ENCODE data around the gene HSFX2.

Gene HSFX2

DNA sequence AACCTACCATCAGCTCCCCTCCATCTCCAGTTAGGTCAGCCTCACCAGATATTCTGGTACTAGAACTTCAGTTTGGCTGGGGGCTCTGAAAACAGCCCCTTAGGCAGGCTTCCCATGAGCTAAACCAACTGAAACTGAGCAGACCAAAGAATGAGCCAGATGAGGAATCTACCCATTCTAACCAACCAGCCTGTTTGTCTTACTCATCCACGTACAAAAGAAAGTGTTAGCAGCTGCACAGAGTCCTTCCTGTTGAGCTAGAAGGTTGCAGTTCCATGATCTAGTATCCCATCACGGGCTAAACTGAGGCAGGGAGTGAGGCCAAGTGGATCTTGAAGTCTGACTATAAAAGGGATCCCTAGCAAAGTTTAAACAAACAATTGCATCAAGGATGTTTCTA, 25.3 kb downstream of the HSFX2 start:
- Histone ChIP-seq H2AFZ (ENCODE audit: low read length) (no peak overlapping the region), H3K79me2 (ENCODE audit: insufficient read depth, low read length) (no peaks in the 10 kb centered on the region), H3K36me3 (ENCODE audit: insufficient read depth, low read length) (no peaks in the 10 kb centered on the region), H3K9ac (ENCODE audit: low read depth, low read length, poor library complexity, severe bottlenecking) (no peak overlapping the region), H3K4me1 (ENCODE audit: insufficient read depth, low read length, poor library complexity, severe bottlenecking) (no peaks in the 10 kb centered on the region), H4K20me1 (ENCODE audit: insufficient read depth, low read length, poor library complexity, severe bottlenecking) (no peaks in the 10 kb centered on the region), H3F3A (ENCODE audit: low read depth) (no peaks in the 10 kb centered on the region), H3K9me3 (ENCODE audit: insufficient read depth, low read depth, low read length) (no peaks in the 10 kb centered on the region), H3K4me2 (ENCODE audit: low read depth, low read length, poor library complexity, severe bottlenecking) (no peak overlapping the region), H3K4me3 (ENCODE audit: low read length, poor library complexity, severe bottlenecking) (no peak overlapping the region), H3K9me2 (replicated peaks; ENCODE audit: low read depth, low read length) (no peaks in the 10 kb centered on the region), H3K27me3 (ENCODE audit: insufficient read depth, low read length, poor library complexity, severe bottlenecking) (no peaks in the 10 kb centered on the region)
- TF ChIP-seq EZH2phosphoT487 (IDR thresholded peaks at IDR 0.05; ENCODE audit: borderline replicate concordance) = no peak
- TF ChIP-seq, protein P1, sequence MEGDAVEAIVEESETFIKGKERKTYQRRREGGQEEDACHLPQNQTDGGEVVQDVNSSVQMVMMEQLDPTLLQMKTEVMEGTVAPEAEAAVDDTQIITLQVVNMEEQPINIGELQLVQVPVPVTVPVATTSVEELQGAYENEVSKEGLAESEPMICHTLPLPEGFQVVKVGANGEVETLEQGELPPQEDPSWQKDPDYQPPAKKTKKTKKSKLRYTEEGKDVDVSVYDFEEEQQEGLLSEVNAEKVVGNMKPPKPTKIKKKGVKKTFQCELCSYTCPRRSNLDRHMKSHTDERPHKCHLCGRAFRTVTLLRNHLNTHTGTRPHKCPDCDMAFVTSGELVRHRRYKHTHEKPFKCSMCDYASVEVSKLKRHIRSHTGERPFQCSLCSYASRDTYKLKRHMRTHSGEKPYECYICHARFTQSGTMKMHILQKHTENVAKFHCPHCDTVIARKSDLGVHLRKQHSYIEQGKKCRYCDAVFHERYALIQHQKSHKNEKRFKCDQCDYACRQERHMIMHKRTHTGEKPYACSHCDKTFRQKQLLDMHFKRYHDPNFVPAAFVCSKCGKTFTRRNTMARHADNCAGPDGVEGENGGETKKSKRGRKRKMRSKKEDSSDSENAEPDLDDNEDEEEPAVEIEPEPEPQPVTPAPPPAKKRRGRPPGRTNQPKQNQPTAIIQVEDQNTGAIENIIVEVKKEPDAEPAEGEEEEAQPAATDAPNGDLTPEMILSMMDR (conservative IDR thresholded peaks at IDR 0.05; ENCODE audit: low read length) = no peak

DNA sequence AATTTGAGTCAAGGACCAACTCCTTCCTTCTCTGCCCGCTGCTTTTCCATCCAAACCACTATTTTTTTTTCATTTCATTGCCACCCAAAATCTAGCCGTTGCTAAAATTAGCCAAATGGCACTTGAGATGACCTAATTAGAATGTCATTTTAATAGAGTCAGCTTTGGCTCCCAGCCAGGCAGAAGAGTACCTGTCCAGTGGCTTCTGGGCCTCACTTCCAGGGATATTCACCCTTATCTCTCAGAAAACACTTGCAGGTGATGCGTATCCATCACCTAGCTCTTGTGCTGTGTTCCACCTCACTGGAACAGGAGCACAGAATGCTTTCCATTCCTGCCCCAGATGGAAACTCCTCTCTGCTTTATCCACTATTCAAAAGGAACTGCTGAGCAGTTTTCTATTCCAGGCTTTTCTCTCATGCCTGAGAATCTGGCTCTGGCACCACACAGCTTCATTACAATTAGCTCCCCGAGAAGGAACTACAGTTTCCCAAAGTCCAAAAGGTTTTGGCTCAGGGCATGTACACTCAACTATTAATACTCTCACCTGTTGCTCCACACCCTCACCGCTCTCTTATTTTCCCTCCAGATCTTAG, 26.3 kb downstream of the HSFX2 start:
- Histone ChIP-seq H3K27me3 (ENCODE audit: insufficient read depth, low read length, poor library complexity, severe bottlenecking) (no peaks in the 10 kb centered on the region), H2AFZ (ENCODE audit: low read length) (no peak overlapping the region), H3K4me2 (ENCODE audit: low read depth, low read length, poor library complexity, severe bottlenecking) (no peak overlapping the region), H3K79me2 (ENCODE audit: insufficient read depth, low read length) (no peaks in the 10 kb centered on the region), H3F3A (ENCODE audit: low read depth) (no peaks in the 10 kb centered on the region), H3K4me3 (ENCODE audit: low read length, poor library complexity, severe bottlenecking) (no peak overlapping the region), H3K9me3 (ENCODE audit: insufficient read depth, low read depth, low read length) (no peaks in the 10 kb centered on the region), H3K36me3 (ENCODE audit: insufficient read depth, low read length) (no peaks in the 10 kb centered on the region), H3K9ac (ENCODE audit: low read depth, low read length, poor library complexity, severe bottlenecking) (no peak overlapping the region), H3K9me2 (replicated peaks; ENCODE audit: low read depth, low read length) (no peaks in the 10 kb centered on the region), H3K4me1 (ENCODE audit: insufficient read depth, low read length, poor library complexity, severe bottlenecking) (no peaks in the 10 kb centered on the region), H4K20me1 (ENCODE audit: insufficient read depth, low read length, poor library complexity, severe bottlenecking) (no peaks in the 10 kb centered on the region)
- TF ChIP-seq, protein P1 (conservative IDR thresholded peaks at IDR 0.05; ENCODE audit: low read length) = no peak
- TF ChIP-seq EZH2phosphoT487 (IDR thresholded peaks at IDR 0.05; ENCODE audit: borderline replicate concordance) = no peak

DNA sequence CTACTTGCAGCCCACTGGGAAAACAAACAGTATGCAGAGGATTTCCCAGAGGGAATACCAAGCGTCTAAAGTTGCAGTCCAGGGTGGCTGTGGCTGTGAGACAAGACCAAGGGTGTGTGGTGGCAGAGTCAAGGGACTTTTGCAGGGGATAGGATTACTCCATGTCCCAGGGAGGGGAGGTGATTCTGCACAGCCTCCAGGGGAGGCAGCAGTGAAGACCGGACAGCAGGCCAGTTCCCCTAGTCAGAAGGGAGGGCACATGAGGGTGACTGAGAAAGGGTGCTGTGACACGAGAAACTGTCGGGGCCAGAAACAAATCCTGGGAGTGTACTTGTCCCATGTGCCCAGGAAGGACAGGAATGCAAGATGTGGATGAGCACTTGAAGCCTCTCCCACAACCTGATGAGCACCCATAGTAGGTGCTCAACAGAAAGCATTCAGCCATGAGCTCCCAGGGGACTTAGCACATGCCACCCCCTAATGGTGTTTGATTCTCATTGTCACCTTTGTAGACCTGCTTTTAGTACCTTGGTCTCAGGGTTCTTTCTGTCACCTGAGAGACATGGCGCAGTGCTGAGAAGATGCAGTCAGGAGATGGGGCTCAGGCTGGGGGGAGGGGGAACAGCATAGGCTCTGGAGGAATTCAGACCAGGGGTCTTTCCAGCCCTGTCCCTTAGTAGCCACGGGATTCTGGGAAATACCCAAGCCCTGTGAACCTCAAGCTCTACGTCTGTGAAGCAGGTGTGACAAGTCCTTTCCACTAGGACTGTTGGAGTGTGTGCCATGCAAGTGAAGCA, 27.3 kb downstream of the HSFX2 start:
- H4K20me1 ChIP-seq (ENCODE audit: insufficient read depth, low read length, poor library complexity, severe bottlenecking) = no peaks in the 10 kb centered on the region
- no peak overlapping the region for H3K9ac ChIP-seq (ENCODE audit: low read depth, low read length, poor library complexity, severe bottlenecking)
- no peak overlapping the region for H3K4me3 ChIP-seq (ENCODE audit: low read length, poor library complexity, severe bottlenecking)
- H3F3A ChIP-seq (ENCODE audit: low read depth) = no peaks in the 10 kb centered on the region
- H3K27me3 ChIP-seq (ENCODE audit: insufficient read depth, low read length, poor library complexity, severe bottlenecking) = no peaks in the 10 kb centered on the region
- TF ChIP-seq, protein P1 (conservative IDR thresholded peaks at IDR 0.05; ENCODE audit: low read length) = no peak
- no peak for TF ChIP-seq EZH2phosphoT487 (IDR thresholded peaks at IDR 0.05; ENCODE audit: borderline replicate concordance)
- no peak overlapping the region for H3K4me2 ChIP-seq (ENCODE audit: low read depth, low read length, poor library complexity, severe bottlenecking)
- H3K9me3 ChIP-seq (ENCODE audit: insufficient read depth, low read depth, low read length) = no peaks in the 10 kb centered on the region
- no peaks in the 10 kb centered on the region for H3K9me2 ChIP-seq (replicated peaks; ENCODE audit: low read depth, low read length)
- no peaks in the 10 kb centered on the region for H3K36me3 ChIP-seq (ENCODE audit: insufficient read depth, low read length)
- H2AFZ ChIP-seq (ENCODE audit: low read length) = no peak overlapping the region
- H3K79me2 ChIP-seq (ENCODE audit: insufficient read depth, low read length) = no peaks in the 10 kb centered on the region
- H3K4me1 ChIP-seq (ENCODE audit: insufficient read depth, low read length, poor library complexity, severe bottlenecking) = no peaks in the 10 kb centered on the region
